ENCODE measurements around the gene CGB7. TPM values are rescaled to one million over a fixed set of nuclear protein-coding genes. Genes with fewer than 3 reads are reported as not detected.

The CGB7 gene
- total RNA-seq (ENCODE audit: unreplicated experiment) = not detected
- long read RNA-seq = 0 reads

DNA sequence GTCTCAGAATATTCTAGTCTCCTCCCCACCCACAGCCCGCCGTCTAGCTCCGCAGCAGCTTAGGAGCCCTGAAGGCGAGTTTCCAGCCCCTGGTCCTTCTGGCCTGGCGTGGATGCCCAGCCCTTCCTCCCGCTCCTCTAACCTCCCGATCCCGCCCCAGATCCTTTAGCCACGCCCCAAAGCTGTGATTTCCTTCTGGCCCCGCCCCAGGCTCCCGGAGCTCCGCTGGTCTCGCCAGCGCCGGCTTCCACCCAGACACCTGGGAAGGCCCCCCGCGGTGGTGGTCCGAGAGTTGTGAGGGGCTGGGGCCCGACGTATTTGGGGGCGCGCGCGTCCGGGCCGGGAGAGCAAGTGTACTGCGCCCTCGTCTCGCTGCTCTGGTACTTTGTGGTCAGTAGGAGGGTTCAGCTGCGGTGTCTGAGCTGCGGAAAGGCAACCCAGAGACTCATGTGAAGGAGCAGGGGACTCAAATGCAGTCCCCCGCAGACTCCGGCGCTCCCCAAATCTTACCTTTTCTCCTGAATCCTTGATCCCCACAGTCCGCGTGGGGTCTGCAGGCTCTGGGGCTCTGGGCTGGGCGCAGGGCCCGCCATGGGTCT is at the start of gene CGB7:
Gene CGB7, minus strand, starts transcription at position 114 of the 599 bp plus-strand sequence. CDS start 2,374 bp downstream, outside the sequence.
- DNase-seq (ENCODE audit: low spot score) = peak; percentile 63
- H3K27ac Mint-ChIP-seq (ENCODE audit: unreplicated experiment) = no peak within 1 kb of the TSS
- TF ChIP-seq, protein P1, sequence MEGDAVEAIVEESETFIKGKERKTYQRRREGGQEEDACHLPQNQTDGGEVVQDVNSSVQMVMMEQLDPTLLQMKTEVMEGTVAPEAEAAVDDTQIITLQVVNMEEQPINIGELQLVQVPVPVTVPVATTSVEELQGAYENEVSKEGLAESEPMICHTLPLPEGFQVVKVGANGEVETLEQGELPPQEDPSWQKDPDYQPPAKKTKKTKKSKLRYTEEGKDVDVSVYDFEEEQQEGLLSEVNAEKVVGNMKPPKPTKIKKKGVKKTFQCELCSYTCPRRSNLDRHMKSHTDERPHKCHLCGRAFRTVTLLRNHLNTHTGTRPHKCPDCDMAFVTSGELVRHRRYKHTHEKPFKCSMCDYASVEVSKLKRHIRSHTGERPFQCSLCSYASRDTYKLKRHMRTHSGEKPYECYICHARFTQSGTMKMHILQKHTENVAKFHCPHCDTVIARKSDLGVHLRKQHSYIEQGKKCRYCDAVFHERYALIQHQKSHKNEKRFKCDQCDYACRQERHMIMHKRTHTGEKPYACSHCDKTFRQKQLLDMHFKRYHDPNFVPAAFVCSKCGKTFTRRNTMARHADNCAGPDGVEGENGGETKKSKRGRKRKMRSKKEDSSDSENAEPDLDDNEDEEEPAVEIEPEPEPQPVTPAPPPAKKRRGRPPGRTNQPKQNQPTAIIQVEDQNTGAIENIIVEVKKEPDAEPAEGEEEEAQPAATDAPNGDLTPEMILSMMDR (IDR thresholded peaks at IDR 0.05; ENCODE audit: unreplicated experiment) = no peak
- H3K27me3 Mint-ChIP-seq (ENCODE audit: unreplicated experiment) = peaks cover 25% of the 10 kb centered on the region
- no peaks in the 10 kb centered on the region for H3K36me3 Mint-ChIP-seq (ENCODE audit: low read depth, unreplicated experiment)
- H3K9me3 Mint-ChIP-seq (ENCODE audit: unreplicated experiment) = no peaks in the 10 kb centered on the region
- peaks cover 8% of the 10 kb centered on the region for H3K4me1 Mint-ChIP-seq (ENCODE audit: unreplicated experiment)
- H3K4me3 Mint-ChIP-seq (ENCODE audit: unreplicated experiment) = peak within 1 kb of the TSS; percentile 63

DNA sequence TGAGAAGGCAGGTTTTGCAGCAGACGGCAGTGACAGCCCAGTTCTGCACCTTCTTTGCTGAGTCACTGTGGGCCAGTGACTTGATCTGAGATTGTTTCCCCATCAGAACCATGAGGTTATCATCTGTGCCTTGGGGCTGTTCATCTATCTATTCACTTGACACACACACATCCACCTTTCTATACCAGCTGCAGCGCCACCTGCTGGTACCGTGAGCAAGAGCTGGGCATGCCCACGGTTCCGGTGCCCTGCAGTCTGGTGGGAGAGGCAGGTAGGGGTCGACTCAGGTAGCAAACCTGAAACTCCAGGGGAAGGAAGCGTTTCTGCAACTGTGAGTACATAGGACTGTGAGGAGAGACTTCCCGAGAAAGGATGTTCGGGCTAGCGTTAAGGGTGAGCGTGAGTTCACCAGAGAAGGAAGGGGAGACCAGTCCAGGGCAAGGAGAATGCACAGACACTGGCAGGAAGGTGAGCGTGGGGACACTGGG is 49.1 kb upstream of the CGB7 start:
- Mint-ChIP-seq H3K4me1 (ENCODE audit: unreplicated experiment) (peaks cover 20% of the 10 kb centered on the region), H3K9me3 (ENCODE audit: unreplicated experiment) (no peaks in the 10 kb centered on the region), H3K4me3 (ENCODE audit: unreplicated experiment) (peak overlapping the region; percentile 86), H3K27ac (ENCODE audit: unreplicated experiment) (no peak overlapping the region), H3K27me3 (ENCODE audit: unreplicated experiment) (peaks cover 10% of the 10 kb centered on the region), H3K36me3 (ENCODE audit: low read depth, unreplicated experiment) (peaks cover 24% of the 10 kb centered on the region)
- peak; percentile 68 for DNase-seq (ENCODE audit: low spot score)
- TF ChIP-seq, protein P1 (IDR thresholded peaks at IDR 0.05; ENCODE audit: unreplicated experiment) = peak; percentile 82

DNA sequence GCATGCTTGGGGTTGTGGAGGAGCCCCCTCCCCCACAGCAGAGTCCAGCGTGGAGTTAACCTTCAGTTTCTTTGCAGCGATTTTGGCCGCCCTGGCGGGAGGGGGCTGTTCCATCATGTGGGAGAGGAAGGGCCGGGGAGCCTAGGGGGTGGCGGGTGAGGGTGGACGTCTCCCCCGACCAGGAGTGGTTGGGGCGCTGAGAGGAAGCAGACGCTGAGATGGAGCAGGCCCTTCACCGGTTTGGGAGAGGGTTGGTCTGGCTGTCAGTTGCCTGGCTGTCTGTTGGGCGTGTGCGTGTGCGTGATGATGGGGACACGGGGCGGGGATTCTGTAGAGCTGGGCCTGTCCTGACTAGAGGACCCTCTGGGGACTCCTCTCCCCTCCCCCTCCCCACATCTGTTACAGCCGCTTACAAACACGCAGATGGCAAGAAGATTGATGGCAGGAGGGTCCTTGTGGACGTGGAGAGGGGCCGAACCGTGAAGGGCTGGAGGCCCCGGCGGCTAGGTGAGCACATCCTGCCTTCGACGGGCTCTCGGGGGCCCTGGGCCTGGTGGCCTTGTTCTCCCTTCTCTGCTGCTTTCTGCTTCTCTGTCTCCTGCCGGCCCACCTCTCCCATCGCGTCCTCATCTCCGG is 46.8 kb upstream of the CGB7 start:
- H3K4me3 Mint-ChIP-seq (ENCODE audit: unreplicated experiment) = peak overlapping the region; percentile 29
- no peak for DNase-seq (ENCODE audit: low spot score)
- no peak overlapping the region for H3K27ac Mint-ChIP-seq (ENCODE audit: unreplicated experiment)
- H3K36me3 Mint-ChIP-seq (ENCODE audit: low read depth, unreplicated experiment) = peaks cover 33% of the 10 kb centered on the region
- TF ChIP-seq, protein P1 (IDR thresholded peaks at IDR 0.05; ENCODE audit: unreplicated experiment) = no peak
- peaks cover 15% of the 10 kb centered on the region for H3K4me1 Mint-ChIP-seq (ENCODE audit: unreplicated experiment)
- H3K9me3 Mint-ChIP-seq (ENCODE audit: unreplicated experiment) = no peaks in the 10 kb centered on the region
- H3K27me3 Mint-ChIP-seq (ENCODE audit: unreplicated experiment) = peaks cover 9% of the 10 kb centered on the region

- peaks cover 7% of the 10 kb centered on the region for H3K4me1 Mint-ChIP-seq (ENCODE audit: unreplicated experiment)
- no peak overlapping the region for H3K4me3 Mint-ChIP-seq (ENCODE audit: unreplicated experiment)
- no peaks in the 10 kb centered on the region for H3K9me3 Mint-ChIP-seq (ENCODE audit: unreplicated experiment)
- H3K27ac Mint-ChIP-seq (ENCODE audit: unreplicated experiment) = no peak overlapping the region
- TF ChIP-seq, protein P1 (IDR thresholded peaks at IDR 0.05; ENCODE audit: unreplicated experiment) = no peak
- no peak for DNase-seq (ENCODE audit: low spot score)
- H3K27me3 Mint-ChIP-seq (ENCODE audit: unreplicated experiment) = peaks cover 6% of the 10 kb centered on the region
- H3K36me3 Mint-ChIP-seq (ENCODE audit: low read depth, unreplicated experiment) = peaks cover 32% of the 10 kb centered on the region
Measured at GRCh38 chr19:49103331-49104085, 46.0 kb upstream of the CGB7 start.

Measured in endothelial cell (in vitro differentiated cells).